HG02884 (cell line): ENCODE measurements around the gene FOXO6.

Source experiments
- ATAC-seq: cut with Tn5 transposase; IDR thresholded peaks from one replicate; pipeline ENCODE4 v1.9.1; 2021; ENCODE audit warnings: mild to moderate bottlenecking, moderate library complexity; ENCODE audit not compliant: unreplicated experiment

FOXO6 gene

GRCh38 chr1:41360786-41361494 lies at the start of gene FOXO6:
Gene FOXO6, plus strand, starts transcription at chr1:41361434.
- peak; percentile 90 for ATAC-seq

GRCh38 chr1:41312991-41313645 lies 48.1 kb upstream of the FOXO6 start:
- no peak for ATAC-seq

- ATAC-seq, result no peak
Observed at GRCh38 chr1:41313661-41314131, 47.5 kb upstream of the FOXO6 start.

- ATAC-seq, result no peak
Observed at GRCh38 chr1:41314376-41315145, 46.7 kb upstream of the FOXO6 start.

- ATAC-seq, result no peak
Observed at GRCh38 chr1:41315146-41315822, 46.0 kb upstream of the FOXO6 start.

- ATAC-seq, result no peak
Observed at GRCh38 chr1:41315871-41316270, 45.4 kb upstream of the FOXO6 start.

GRCh38 chr1:41317361-41317760 lies 43.9 kb upstream of the FOXO6 start:
- no peak for ATAC-seq

- ATAC-seq, result no peak
Observed at GRCh38 chr1:41318135-41318534, 43.1 kb upstream of the FOXO6 start.

- no peak for ATAC-seq
Observed at GRCh38 chr1:41319106-41319755, 42.0 kb upstream of the FOXO6 start.

GRCh38 chr1:41319807-41320711 lies 41.2 kb upstream of the FOXO6 start:
- no peak for ATAC-seq

- no peak for ATAC-seq
Observed at GRCh38 chr1:41320895-41321676, 40.1 kb upstream of the FOXO6 start.

- no peak for ATAC-seq
Observed at GRCh38 chr1:41322101-41322661, 39.1 kb upstream of the FOXO6 start.

- ATAC-seq, result no peak
Observed at GRCh38 chr1:41322835-41323234, 38.4 kb upstream of the FOXO6 start.

GRCh38 chr1:41323243-41323642 lies 38.0 kb upstream of the FOXO6 start:
- no peak for ATAC-seq

GRCh38 chr1:41325801-41326200 lies 35.4 kb upstream of the FOXO6 start:
- no peak for ATAC-seq

- ATAC-seq, result no peak
Observed at GRCh38 chr1:41327383-41327999, 33.7 kb upstream of the FOXO6 start.

- ATAC-seq, result no peak
Observed at GRCh38 chr1:41328001-41328615, 33.1 kb upstream of the FOXO6 start.
